Stimulated activated CD4-positive, alpha-beta T cell treated with anti-CD3 and anti-CD28 coated beads, TNF-alpha, amount 100 ng/mL, for 48 hours (primary cell): Measurements from ENCODE around the gene GALNT14.

Source experiments
- DNase-seq, 3 donors: peaks; one replicate each; pipeline ENCODE4 v3.0.0-alpha.2; 2020; ENCODE audit warnings: low read depth in 3 of 3

GALNT14 gene

DNA sequence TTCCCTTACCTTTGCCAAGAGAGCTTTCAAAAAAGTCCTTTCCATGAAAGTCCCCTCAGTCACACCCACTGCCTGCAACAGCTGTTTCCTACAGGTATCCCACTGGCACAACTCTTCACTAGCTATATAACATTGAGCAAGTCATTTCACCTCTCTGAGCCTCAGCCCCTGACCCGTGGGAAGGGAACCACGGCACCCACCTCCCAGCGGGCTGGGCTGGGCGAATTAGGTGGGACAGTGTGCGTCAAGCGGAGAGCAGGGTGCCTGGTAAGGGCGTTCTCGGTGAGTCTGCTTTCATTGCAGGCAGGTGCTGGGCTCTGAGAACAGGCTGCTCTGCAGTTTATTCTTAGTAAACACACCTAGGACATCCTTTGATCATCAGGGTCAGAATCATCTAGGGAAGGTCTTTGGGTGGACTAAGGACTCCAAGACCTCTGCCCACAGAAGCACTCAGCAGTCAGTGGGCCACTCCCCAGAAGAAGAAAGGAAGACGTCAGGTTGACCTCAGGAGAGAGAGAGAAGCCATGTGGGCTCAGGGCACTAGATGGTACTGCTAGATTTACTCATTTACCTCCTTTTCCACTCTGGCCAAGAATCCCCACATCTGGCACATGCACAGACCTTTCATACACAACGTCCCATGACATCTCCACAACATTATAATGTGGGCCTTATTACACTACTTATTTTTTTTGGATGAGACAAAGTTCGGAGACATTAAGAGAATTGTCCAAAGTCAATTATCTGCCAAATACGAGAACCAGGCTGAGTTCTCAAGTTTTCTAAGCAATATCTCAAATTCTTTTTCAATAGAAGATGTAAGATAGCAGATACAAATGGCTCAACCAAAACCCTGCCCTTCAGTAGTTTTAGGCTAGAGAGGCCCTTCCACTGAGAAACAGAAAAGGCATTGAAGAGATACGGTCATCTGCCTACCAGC, 79.9 kb downstream of the GALNT14 start:
- DNase-seq, result no peak

DNA sequence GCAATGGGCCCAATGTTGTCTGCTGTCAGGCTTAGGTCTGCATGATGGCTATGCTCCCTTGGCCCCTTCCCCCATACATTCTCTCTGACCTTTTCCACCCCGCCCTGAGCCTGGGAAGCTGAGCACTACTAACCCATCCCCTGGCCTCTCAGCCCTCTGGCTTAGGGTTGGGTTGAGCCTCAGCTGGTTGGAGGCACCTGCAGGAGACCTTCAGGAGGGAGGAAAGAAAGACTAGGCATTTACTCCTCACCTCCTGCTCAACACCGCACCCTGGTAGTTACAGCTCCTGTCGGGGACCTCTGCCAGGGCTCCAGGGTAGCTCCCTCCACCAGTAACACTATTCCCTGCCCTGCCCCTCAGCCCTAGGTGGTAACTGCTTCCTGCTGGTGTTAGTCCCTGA, 80.5 kb downstream of the GALNT14 start:
- DNase-seq, result no peak

DNA sequence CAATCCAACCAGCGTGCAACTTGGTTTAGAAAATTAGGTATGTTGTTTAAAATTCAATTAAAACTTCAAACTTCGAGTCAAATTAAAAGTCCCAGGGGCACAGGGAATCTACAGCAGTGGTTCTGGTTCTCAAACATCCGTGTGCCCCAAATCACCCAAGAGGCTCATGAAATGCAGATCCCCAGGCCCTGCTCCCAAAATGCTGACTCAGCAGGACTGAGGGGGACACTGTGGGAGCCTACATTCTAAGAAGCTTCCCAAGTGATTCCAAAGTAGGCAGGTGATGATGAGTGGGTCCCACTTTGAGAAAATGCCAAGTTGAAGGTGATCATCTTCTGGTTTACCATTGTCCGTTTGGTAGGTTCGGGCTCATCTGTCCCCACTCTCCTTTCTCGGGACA, 82.3 kb downstream of the GALNT14 start:
- no peak for DNase-seq

DNA sequence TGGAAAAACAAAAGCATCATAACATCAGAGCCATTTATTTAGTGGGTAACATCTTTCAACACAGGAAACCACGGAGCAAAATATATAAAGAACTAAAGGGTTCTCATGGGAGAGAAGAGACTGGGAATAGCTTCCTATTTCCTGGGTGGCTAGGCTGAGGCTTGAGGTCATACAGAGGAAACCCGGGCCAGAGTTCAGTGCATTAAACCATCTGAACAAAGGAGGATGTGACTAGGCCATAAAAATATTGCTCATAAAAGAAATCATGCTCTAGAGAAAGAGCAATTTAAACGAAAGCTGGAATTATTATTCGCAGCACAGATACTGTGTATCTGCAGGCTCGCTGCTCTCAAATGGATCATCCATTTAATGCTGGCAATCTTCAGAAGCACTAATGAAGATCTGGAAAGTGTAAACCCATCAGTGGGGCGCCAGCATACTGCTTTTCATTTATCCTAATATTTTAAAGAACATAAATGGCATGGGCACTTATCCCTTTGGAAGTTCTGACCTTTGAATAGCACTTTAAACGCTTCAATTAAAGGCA, 83.3 kb downstream of the GALNT14 start:
- DNase-seq, result no peak

DNA sequence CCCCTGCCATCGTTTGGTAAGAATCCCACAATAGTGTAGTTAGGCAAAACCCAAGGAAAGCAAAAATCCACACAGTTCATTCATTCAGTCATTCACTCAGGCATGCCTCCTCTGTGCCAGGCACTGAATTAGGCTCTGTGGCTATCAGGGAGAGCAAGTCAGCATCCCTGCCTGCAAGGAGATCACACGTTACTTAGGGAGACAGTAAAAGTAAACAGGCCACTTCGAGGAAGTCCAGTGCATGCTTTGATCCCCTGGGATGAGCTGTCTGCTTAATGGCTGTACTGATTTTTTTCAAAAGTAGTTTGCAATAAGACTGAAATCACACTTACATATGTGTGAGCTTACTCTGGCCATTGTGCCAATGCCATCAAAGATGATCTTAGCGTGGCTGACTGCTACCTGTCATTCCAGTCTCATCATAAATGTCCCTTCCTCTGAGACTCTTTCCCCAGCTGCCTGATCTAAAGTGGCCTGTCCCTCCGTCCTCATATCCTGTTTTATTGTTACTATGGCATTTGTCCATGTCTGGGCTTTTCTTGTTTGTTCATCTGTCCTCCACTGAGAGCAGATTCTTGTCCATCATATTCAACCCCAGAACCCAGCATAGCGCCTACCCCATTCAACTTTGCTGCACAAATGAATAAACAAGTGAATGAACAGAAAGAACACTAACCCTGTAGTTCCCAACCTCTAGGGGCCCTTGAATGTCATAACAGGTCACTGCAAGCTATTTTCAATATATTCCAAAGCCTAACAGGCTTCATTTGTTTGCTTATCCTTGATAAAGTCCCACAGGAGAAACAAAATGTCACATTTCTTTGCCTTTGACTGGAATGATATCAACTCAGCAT, 84.1 kb downstream of the GALNT14 start:
- DNase-seq, result no peak

DNA sequence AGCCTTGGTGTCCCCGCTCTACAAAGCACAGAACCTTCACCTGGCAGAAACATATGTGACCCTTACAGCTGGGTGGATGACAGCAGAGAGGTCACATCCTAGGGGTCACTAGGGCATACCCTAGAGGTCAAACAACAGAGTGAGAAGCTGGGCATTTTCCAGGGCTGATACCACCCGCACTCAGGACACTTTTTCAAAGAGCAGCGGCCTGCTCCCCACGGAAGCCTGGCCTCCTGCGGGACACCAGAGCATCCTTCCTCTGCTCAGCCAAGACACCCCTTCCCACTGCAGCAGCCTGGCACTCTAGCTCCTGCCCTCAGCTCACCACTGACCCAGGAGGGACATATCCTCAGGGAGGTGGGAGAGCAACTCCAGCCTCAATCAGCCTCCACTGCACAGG, 86.0 kb downstream of the GALNT14 start:
- DNase-seq, result no peak

DNA sequence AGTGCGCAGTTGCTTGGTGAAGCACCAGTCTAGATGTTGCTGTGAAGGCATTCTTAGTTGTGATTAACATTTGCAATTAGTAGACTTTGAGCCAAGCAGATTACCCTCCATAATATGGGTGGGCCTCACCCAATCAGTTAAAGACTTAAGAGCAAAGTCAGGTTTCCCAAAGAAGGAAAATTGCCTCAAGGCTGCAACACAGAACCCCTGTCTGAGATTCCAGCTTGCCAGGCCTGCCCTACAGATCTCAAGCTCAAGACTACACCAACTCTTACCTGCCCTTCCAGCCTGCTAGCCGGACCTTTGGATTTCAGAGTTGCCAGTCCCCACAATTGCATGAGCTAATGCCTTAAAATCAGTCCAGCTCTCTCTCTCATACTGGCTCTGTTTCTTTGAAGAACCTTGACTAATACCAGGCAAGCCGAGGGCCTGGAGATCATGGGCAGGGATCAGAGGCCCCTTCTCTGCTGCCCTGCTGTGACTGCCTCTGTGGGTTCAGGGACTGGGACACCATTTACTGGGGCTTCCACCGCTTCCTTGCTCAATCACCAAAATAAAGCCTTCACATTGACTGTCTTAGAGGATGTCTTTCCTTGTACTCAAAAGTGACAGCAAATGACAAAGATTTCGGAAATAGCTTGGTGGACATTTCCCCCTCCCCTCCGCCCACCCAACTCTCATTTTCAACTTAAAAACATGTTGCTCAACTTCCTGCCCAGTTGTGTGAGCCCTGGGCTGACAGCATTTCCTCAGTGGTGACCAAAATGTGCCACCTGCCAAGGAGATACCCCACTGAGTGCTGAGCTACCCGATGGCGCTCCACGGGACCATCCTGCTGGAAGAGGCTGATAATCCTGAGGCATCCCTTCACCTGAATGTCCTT, 86.7 kb downstream of the GALNT14 start:
- DNase-seq, result no peak

DNA sequence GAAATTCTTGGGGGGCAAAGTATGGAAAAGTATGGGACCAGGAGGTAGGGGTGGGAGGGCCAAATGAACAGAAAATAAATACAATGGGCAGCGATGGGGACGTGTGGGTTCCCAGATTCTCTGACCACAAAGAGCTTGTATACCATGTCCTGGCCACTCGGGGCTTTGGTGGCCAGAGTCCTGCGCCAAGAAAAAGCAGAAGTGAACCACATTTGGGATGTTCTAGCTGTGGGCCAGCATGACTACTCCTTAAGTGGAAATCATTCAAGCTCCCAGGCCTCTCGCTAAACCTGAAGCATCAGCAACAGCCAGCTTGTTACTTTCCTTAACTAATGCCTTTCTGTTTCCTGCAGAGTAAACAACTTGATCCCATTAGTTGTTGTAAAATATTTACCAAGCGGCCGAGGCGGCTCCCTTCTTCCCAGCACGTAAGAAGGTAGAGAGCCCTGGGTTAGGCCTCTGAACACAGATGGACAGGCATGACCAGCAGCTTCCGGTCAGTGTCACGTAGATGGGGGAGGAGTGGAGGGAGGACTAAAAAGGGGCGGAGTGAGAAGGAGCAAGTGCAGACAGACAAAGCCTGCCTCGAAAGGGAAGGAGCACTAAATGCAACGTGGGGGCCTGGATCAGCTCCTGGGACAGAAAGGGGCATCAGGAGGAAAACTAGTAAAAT, 88.2 kb downstream of the GALNT14 start:
- no peak for DNase-seq

DNA sequence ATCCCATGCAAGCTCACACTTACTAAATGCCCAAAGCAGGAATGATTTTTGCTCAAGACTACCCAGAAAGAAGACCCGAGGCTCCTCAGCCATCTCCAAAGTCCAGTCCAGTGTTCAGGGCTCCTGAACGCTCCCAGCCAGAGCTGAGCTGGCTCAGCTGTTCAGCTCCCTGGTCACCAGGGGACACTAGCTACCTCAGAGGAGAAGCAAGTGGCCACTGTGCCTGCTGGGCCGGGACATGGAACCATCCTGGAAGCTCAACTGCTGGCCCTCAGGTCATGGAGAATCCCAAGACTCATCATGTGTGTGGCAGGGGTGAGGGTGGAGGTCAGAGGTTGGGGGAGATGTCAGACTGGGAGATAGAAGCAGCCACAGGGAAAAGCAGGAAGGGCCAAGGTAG, 89.0 kb downstream of the GALNT14 start:
- DNase-seq, result no peak

DNA sequence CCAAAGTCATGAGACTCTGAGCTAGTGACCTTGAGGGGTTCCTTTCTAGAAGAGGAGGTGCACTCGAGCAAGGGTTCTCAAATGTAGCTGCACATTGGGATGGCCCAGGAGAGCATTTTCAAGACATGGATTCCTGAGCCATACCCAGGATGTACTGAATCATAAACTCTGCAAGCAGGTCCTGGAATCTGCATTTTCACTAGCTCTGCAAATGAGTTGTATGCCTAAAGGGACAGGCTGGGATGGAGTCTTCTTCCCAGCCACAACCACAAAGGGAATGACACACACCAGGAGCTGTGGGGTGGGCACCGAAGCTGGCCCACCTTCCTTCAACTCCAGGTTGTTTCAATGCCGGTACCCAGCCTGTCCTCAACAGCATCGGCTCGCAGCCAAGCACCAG, 90.6 kb downstream of the GALNT14 start:
- DNase-seq, result no peak

DNA sequence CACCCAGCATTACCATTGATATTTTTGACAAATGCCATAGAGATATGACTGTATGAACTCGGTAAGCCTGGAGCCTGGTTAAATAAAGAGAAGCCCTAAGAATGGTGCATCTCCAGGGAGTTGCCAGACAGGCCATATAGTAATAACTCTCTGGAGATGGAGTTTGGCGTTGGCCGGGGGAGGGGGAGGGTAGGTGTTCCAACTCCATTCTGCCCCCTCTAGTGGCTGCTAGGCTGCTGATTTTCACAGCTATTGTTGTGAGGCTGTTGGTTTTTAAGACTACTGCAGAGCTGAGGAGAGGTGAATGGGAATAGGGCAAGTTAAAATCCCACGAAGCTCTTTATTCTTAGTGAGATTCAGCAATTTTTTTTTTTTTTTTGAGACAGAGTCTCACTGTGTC, 99.9 kb downstream of the GALNT14 start:
- DNase-seq, result no peak

DNA sequence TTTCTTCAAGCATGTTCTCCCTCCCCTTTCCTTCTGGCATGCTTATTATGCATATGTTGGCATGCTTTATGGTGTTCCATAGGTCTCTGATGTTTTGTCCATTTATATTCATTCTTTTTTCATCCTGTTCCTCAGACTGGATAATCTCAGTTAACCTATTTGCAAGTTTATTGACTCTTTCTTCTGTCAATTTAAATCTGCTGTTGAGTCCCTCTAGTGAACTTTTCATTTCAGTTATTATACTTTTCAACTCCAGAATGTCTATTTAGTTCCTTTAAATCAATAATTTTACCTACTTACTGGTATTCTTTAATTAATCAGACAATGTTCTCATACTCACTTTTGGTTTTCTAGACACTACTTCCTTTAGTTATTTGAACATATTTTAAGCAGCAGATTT, 101.2 kb downstream of the GALNT14 start:
- DNase-seq, result no peak

DNA sequence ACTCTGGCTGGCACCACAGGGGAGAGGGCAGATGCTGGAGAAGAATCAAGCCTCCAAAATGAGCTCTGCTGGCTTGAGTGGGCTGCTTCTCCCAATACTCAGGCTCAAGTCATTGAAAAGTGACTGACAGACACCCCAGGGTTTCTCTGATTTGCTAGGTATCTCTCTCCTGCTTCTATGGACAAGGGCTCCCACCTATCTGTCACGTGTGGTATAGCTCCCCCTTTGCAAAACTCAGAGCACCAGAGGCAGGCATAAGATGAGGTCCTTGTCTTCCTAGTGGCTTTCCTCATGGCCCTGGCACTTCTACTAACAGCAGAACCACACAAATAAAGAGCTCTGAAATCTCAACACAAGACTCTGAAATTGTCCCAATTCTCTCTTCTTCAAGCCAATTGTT, 105.2 kb downstream of the GALNT14 start:
- DNase-seq, result no peak

DNA sequence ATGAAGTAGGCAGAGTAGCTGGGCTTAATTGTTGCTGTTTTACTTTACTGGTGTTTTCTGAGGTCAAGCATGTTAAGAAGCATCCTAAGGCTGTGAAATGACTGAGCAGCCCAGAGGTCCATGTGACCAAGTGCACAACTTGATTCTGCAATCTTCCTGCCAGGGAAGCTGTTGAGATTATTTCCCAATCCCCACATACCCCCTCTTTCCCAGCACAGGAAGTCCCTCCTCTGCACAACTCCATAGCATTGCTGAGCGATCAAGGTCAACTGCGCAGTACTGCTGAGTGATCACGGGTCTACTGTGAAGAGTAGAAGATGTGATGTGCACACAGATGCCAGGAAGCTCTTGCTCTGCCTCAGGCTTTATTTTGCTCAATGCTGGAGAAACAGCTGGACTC, 105.8 kb downstream of the GALNT14 start:
- no peak for DNase-seq

DNA sequence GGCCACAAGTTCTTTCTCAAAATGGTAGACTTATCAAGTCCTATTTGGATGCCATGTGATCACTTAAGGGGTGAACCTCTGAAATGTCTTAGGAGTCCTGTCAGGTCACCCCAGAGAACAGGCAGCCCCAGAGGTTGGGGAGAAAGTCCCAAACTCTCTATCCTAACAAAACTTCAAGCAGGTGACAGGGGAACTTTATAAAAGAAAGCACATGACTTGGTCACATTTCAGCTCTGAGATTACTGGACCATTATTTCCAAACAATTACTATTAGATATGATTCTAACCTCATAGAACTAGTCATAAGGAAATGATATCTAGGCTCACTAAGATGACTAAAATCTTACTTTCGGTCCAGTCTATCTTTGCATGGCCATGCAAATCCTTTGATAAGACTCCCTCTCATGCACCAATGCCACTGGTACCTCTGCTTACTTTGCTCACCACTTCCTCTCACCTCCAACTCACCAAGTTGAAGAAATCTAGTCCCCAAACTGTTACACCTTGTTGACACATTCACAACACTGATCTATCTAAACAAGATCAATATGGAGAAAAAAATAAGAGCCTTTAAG, 107.0 kb downstream of the GALNT14 start:
- no peak for DNase-seq

DNA sequence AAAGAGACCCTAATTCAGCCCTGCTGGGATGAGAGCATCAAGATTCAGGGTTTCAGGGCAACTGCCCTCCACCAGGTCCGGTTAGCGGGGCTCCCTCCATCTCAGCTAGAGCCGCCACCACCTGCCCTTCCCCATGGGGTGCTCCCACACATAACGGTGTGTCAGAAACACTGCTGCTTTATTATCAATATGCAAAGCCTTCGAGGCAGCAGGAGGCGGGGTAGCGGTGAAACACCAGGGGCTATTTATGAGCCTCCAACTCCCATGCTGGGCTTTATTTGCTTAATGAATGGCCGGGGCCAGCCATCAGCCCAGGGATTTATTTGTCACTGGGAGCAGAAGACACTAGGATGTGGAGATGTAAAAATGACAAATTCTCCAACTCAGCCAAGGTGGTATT, 109.8 kb downstream of the GALNT14 start:
- DNase-seq, result no peak

DNA sequence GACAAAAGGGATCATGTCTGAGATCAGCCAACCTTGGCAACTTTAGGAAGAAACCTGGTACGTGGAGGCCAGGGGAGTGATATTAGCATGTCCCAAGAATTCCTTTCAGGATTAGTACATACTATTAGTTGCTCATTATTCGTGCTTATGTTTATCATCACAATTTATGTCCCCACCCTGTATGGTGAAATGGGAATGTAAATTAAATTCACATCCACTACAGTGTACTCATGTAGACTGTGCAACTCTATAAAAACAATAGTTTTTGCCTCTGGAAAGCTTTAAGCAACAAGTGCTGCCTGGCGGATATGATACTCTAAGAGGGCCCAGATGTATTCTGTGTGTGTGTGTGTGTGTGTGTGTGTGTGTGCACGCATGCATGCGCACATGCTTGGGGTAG, 110.7 kb downstream of the GALNT14 start:
- DNase-seq, result no peak

DNA sequence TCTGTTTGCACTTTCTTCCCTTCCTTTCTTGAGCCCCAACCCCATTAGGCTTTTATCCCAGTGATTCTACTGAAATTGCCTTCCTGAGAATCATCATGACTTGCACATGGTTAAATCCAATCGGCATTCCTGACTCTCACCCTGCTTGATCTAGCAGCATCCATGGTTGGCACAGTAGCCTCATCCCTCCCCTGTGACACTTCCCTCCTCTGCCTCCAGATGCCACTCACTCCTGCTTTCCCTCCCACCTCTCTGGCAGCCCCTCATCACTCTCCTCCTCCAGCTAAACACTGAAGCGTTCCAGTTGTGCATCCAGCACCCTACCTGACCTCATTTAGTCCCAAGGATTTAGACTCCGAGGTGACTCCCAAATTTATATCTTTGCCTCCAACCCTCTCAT, 114.7 kb downstream of the GALNT14 start:
- no peak for DNase-seq

DNA sequence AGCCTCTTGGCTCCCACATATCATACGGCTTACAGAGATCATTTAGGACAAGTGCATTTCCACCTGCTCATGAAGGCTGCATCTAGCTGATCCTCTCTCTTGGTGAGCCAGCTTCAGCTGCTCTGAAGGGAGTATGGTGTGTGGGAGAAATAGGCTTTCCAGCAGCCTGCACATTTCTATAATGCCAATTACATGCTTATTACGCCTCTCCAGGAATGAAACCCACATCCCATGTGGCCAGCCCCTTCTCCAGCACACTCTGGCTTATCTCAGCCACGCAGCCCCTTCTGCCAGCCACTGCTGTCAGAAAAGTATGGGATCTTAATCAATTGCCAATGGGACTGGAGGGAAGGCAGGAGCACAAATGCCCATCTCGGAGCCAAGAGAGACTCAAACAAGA, 117.5 kb downstream of the GALNT14 start:
- no peak for DNase-seq

DNA sequence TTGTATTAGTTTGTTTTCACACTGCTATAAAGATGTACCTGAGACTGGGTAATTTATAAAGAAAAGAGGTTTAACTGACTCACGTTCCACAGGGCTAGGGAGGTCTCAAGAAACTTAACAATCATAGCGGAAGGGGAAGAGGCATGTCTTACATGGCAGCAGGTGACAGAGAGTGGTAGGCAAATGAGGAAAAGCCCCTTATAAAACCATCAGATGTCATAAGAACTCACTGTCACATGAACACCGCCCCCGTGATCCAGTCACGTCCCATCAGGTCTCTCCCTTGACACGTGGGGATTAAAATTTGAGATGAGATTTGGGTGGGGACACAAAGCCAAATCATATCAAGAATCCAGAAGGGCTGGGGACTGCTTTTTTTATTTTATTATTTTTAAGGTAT, 120.0 kb downstream of the GALNT14 start:
- no peak for DNase-seq

DNA sequence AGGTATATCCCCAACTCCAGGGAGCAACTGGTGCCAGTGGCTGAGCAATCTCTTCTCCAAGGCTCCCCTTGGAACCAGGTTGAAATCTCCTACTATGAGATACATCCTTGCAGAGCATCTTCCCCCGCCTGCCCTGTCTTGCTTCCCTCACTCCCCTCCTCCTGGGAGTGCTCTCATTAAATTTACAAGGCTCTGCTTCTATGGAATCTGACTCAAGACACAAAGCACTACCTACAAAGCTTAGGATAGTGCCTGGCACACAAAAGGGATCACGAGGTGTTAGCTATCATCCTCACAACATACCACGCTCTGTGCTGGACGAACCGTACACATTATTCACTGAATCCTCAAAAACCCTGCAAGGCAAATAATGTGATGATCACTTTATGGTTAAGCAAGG, 121.6 kb downstream of the GALNT14 start:
- DNase-seq, result no peak
